HG03378 (cell line): Measurements from ENCODE around the gene FAM156A.
A peak's percentile ranks its signal among the peaks of the same experiment; 100 is the strongest.
"Not testable (repeated sequence)": the region's sequence is repeated elsewhere in the genome, so short reads cannot be mapped to it uniquely, and the experiment has no call there.

Experiments used
- ATAC-seq: cut with Tn5 transposase; IDR thresholded peaks from one replicate; pipeline ENCODE4 v1.9.1; 2021; ENCODE audit warnings: mild to moderate bottlenecking, moderate library complexity; ENCODE audit not compliant: unreplicated experiment

The FAM156A gene

GRCh38 chrX:52967922-52968321 is 9.6 kb upstream of the FAM156A start:
- not testable (repeated sequence) for ATAC-seq

- not testable (repeated sequence) for ATAC-seq
Measured at GRCh38 chrX:52966993-52967738, 8.8 kb upstream of the FAM156A start.

- not testable (repeated sequence) for ATAC-seq
Measured at GRCh38 chrX:52958961-52959360, 643 bp upstream of the FAM156A start.

GRCh38 chrX:52949884-52950283 is 8.4 kb downstream of the FAM156A start:
- not testable (repeated sequence) for ATAC-seq

- ATAC-seq = not testable (repeated sequence)
Measured at GRCh38 chrX:52949325-52949724, 9.0 kb downstream of the FAM156A start.

GRCh38 chrX:52948265-52948664 is 10.1 kb downstream of the FAM156A start:
- ATAC-seq = not testable (repeated sequence)

- not testable (repeated sequence) for ATAC-seq
Measured at GRCh38 chrX:52947501-52947900, 10.8 kb downstream of the FAM156A start.

- ATAC-seq = not testable (repeated sequence)
Measured at GRCh38 chrX:52945838-52946494, 12.4 kb downstream of the FAM156A start.

- ATAC-seq = not testable (repeated sequence)
Measured at GRCh38 chrX:52941728-52942127, 16.6 kb downstream of the FAM156A start.

- ATAC-seq = not testable (repeated sequence)
Measured at GRCh38 chrX:52940704-52941103, 17.6 kb downstream of the FAM156A start.

GRCh38 chrX:52935470-52935784 is 22.9 kb downstream of the FAM156A start:
- not testable (repeated sequence) for ATAC-seq

- peak; percentile 89 for ATAC-seq
Measured at GRCh38 chrX:52934704-52935469, 23.4 kb downstream of the FAM156A start.

- peak; percentile 25 for ATAC-seq
Measured at GRCh38 chrX:52933976-52934703, 24.2 kb downstream of the FAM156A start.

GRCh38 chrX:52933213-52933612 is 25.1 kb downstream of the FAM156A start:
- no peak for ATAC-seq

- not testable (repeated sequence) for ATAC-seq
Measured at GRCh38 chrX:52930214-52930613, 28.1 kb downstream of the FAM156A start.

GRCh38 chrX:52923781-52924241 is 34.5 kb downstream of the FAM156A start:
- peak; percentile 65 for ATAC-seq

- not testable (repeated sequence) for ATAC-seq
Measured at GRCh38 chrX:52914704-52915103, 43.6 kb downstream of the FAM156A start.

- ATAC-seq = not testable (repeated sequence)
Measured at GRCh38 chrX:52913681-52914080, 44.6 kb downstream of the FAM156A start.

- ATAC-seq = not testable (repeated sequence)
Measured at GRCh38 chrX:52909313-52909969, 48.9 kb downstream of the FAM156A start.

- ATAC-seq = not testable (repeated sequence)
Measured at GRCh38 chrX:52907900-52908299, 50.4 kb downstream of the FAM156A start.
